Endothelial cell of umbilical vein (primary cell): Measurements from ENCODE around the gene FAM32A. TPM values are rescaled to one million over a fixed set of nuclear protein-coding genes. Genes with fewer than 3 reads are reported as not detected.

ENCODE experiments used
- BruUV-seq: library from RNA; stranded (reverse); fragments of 400-500 nt; replicated peaks from 2 replicates; lab custom pipeline; 2021; lab: Mats Ljungman, UMichigan
- CTCF ChIA-PET: fragments of 300-600, 350-600 bp; sonication (Branson Sonifier 250); formaldehyde crosslinking; loops from one replicate; lab custom pipeline; 2021; ENCODE audit warnings: antibody characterized with exemption, inconsistent platforms; lab: Charles Lee
- POLR2A ChIA-PET: fragments of 300-600, 350-600 bp; sonication (Branson Sonifier 250); formaldehyde crosslinking; loops from one replicate; lab custom pipeline; 2021; ENCODE audit warnings: antibody characterized with exemption, inconsistent platforms; lab: Charles Lee
- DNase-seq: peaks from one replicate; pipeline ENCODE4 v3.0.0-alpha.2; 2011; ENCODE audit warnings: low read depth, low spot score
- FAIRE-seq: peaks from 2 replicates; lab custom pipeline; 2011; peaks lifted over from hg19 to GRCh38; lab: Jason Lieb, UNC
- H2AFZ ChIP-seq: 2 replicates; pipeline ENCODE4 v1.6.0; 2012; ENCODE audit warnings: low read depth, low read length, control low read depth, inconsistent platforms
- H3K27ac ChIP-seq: 2 replicates; pipeline ENCODE4 v1.5.1; 2011; ENCODE audit warnings: low read depth, mild to moderate bottlenecking, control low read depth, low read length, moderate library complexity; ENCODE audit not compliant: insufficient read depth
- H3K27me3 ChIP-seq, 2 experiments: 2 replicates each; pipeline versions ENCODE4 v1.6.0 to v1.6.1; 2011; ENCODE audit warnings: low read length in 2 of 2, mixed read lengths in 1 of 2; ENCODE audit not compliant: control insufficient read depth in 2 of 2, insufficient read depth in 2 of 2
- H3K36me3 ChIP-seq, 2 experiments: 2 replicates in 1 of 2; 3 replicates in 1 of 2; pipeline ENCODE4 v1.5.1; 2011; ENCODE audit warnings: low read length in 2 of 2, mild to moderate bottlenecking in 1 of 2, moderate library complexity in 1 of 2; ENCODE audit not compliant: control insufficient read depth in 2 of 2, insufficient read depth in 2 of 2; ENCODE audit errors: extremely low read depth in 1 of 2
- H3K4me1 ChIP-seq: 3 replicates; pipeline ENCODE4 v1.5.1; 2011; ENCODE audit warnings: mild to moderate bottlenecking, low read length; ENCODE audit not compliant: control insufficient read depth, insufficient read depth; ENCODE audit errors: extremely low read depth
- H3K4me2 ChIP-seq: 2 replicates; pipeline ENCODE4 v1.6.1; 2011; ENCODE audit warnings: low read length, control low read depth, mixed read lengths; ENCODE audit not compliant: insufficient read depth
- H3K4me3 ChIP-seq, 3 experiments: fragments of 200-600 bp in 1 of 3; sonication (generic), shearing (Covaris generic) in 1 of 3; replicated peaks in 1 of 3; 2 replicates each; pipeline ENCODE4 v1.5.1; 2011 to 2016; ENCODE audit warnings: control low read depth in 3 of 3, low read length in 3 of 3, mild to moderate bottlenecking in 2 of 3, inconsistent platforms in 1 of 3, low read depth in 1 of 3, moderate library complexity in 1 of 3; ENCODE audit not compliant: insufficient read depth in 1 of 3
- H3K79me2 ChIP-seq: 2 replicates; pipeline ENCODE4 v1.6.0; 2012; ENCODE audit warnings: low read length, inconsistent platforms; ENCODE audit not compliant: control insufficient read depth, insufficient read depth
- H3K9ac ChIP-seq: replicated peaks from 2 replicates; pipeline ENCODE3; 2011; ENCODE audit warnings: low read length, control low read depth; ENCODE audit not compliant: insufficient read depth; ENCODE audit errors: extremely low read depth
- H3K9me1 ChIP-seq: replicated peaks from 3 replicates; pipeline ENCODE4 v1.6.0; 2011; ENCODE audit warnings: mild to moderate bottlenecking, low read length; ENCODE audit not compliant: control insufficient read depth, insufficient read depth; ENCODE audit errors: extremely low read depth
- H3K9me3 ChIP-seq: replicated peaks from 2 replicates; pipeline ENCODE4 v1.5.1; 2012; ENCODE audit warnings: low read length, inconsistent platforms; ENCODE audit not compliant: control insufficient read depth, insufficient read depth
- H4K20me1 ChIP-seq: replicated peaks from 2 replicates; pipeline ENCODE3; 2011; ENCODE audit warnings: mild to moderate bottlenecking, low read length; ENCODE audit not compliant: control insufficient read depth, insufficient read depth; ENCODE audit errors: extremely low read depth
- CTCF ChIP-seq, 2 donors: IDR thresholded peaks; 1 replicate in 1 of 2; 2 replicates in 1 of 2; pipeline ENCODE4 v1.5.1; 2011; ENCODE audit warnings: low read length in 2 of 2, mild to moderate bottlenecking in 2 of 2, moderate library complexity in 2 of 2, control low read depth in 1 of 2, inconsistent platforms in 1 of 2, low read depth in 1 of 2; ENCODE audit not compliant: insufficient read depth in 1 of 2; ENCODE audit errors: extremely low read depth in 1 of 2
- EZH2 ChIP-seq: IDR thresholded peaks from 2 replicates; pipeline ENCODE4 v1.6.1; 2012; ENCODE audit warnings: borderline replicate concordance, low read depth, mild to moderate bottlenecking, moderate library complexity, low read length, inconsistent platforms; ENCODE audit not compliant: severe bottlenecking
- FOS ChIP-seq: IDR thresholded peaks from 2 replicates; pipeline ENCODE4 v1.6.1; 2011; ENCODE audit warnings: mild to moderate bottlenecking, low read length, moderate library complexity, borderline replicate concordance; ENCODE audit not compliant: insufficient read depth
- GATA2 ChIP-seq: IDR thresholded peaks from 2 replicates; pipeline ENCODE4 v1.7.0; 2011; ENCODE audit warnings: low read depth, mild to moderate bottlenecking, moderate library complexity, mixed read lengths, low read length; ENCODE audit not compliant: insufficient read length, insufficient read depth
- JUN ChIP-seq: IDR thresholded peaks from 2 replicates; pipeline ENCODE4 v1.6.1; 2011; ENCODE audit warnings: borderline replicate concordance, low read depth; ENCODE audit not compliant: insufficient read length, insufficient read depth
- MYC ChIP-seq: IDR thresholded peaks from one replicate; pipeline ENCODE4 v1.6.1; 2011; ENCODE audit warnings: mild to moderate bottlenecking, low read depth, low read length
- POLR2A ChIP-seq: IDR thresholded peaks from 2 replicates; pipeline ENCODE4 v1.6.1; 2012; ENCODE audit warnings: low read depth, mild to moderate bottlenecking, control low read depth, low read length
- POLR2AphosphoS5 ChIP-seq: IDR thresholded peaks from 2 replicates; pipeline ENCODE4 v1.6.1; 2012; ENCODE audit warnings: low read depth, mild to moderate bottlenecking, control low read depth, low read length, moderate library complexity; ENCODE audit not compliant: insufficient read depth
- dilution Hi-C: fragments of 300-500 bp; cut with MboI; formaldehyde crosslinking; loops from one replicate; pipeline ENCODE4 v1.15.0; 2019; ENCODE audit warnings: low sequenced_read_pairs; ENCODE audit not compliant: extremely low pct_ligation_motif_present
- intact Hi-C: fragments of 100-400 bp; cut with micrococcal nuclease; formaldehyde crosslinking; loops from one replicate; pipeline ENCODE4 v1.10.0; 2022
- polyA plus RNA-seq, 4 experiments: library from polyadenylated mRNA; depleted of rRNA in 3 of 4; stranded (reverse) in 3 of 4; unstranded in 1 of 4; fragments of >200 nt; gene quantifications; 2 replicates each; pipeline versions ENCODE4 v1.2.1 to v1.2.3, GENCODE V29; 2011 to 2012; ENCODE audit warnings: missing spikeins in 1 of 4
- total RNA-seq: library from RNA; stranded (reverse); gene quantifications from 2 replicates; pipeline ENCODE4 v1.2.3, GENCODE V29; 2021
- TF ChIP-seq, protein P1 (sequence below): IDR thresholded peaks from 2 replicates; pipeline ENCODE4 v1.6.1; 2011; ENCODE audit not compliant: insufficient read depth, insufficient read length

FAM32A gene
- total and polyA plus RNA-seq, 2 donors (not counting 3 experiments of a cell fraction or from before 2014, with no cell fraction given): 82.8 to 130 TPM

- FAIRE-seq (no peak), DNase-seq (no peak)
- no peaks in the 10 kb centered on the region for H3K9me3 ChIP-seq
- peaks cover 12 to 40% of the 10 kb centered on the region in 2 experiments for H3K36me3 ChIP-seq
- H3K9me1 ChIP-seq: no peaks in the 10 kb centered on the region
- H3K27me3 ChIP-seq: no peaks in the 10 kb centered on the region
- H3K4me2 ChIP-seq: no peak overlapping the region
- TSS peak; percentile 46 for BruUV-seq
- dilution Hi-C loops: no loop called here
- no peak overlapping the region for H3K27ac ChIP-seq
- TF ChIP-seq POLR2AphosphoS5 (no peak), EZH2 (no peak), GATA2 (no peak), MYC (no peak), POLR2A (no peak), FOS (no peak), JUN (no peak), CTCF (IDR thresholded peaks at IDR 0.05; ENCODE audit: extremely low read depth in 1 of 2, insufficient read depth in 1 of 2, low read depth in 1 of 2, low read length in 2 of 2) (no peak)
- TF ChIP-seq, protein P1, sequence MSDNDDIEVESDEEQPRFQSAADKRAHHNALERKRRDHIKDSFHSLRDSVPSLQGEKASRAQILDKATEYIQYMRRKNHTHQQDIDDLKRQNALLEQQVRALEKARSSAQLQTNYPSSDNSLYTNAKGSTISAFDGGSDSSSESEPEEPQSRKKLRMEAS: no peak
- H3K4me3 ChIP-seq: no peak overlapping the region
- no peaks in the 10 kb centered on the region for H3K4me1 ChIP-seq
- H3K79me2 ChIP-seq: no peaks in the 10 kb centered on the region
- ChIA-PET POLR2A (no interaction called here), CTCF (no interaction called here)
- H2AFZ ChIP-seq: no peak overlapping the region
- no peaks in the 10 kb centered on the region for H4K20me1 ChIP-seq
- H3K9ac ChIP-seq: no peak overlapping the region
- intact Hi-C loops: no loop called here
Observed at GRCh38 chr19:16234552-16235445, 49.6 kb downstream of the FAM32A start.
